Activated naive CD4-positive, alpha-beta T cell treated with anti-CD3 and anti-CD28 coated beads, Interleukin-2, amount 50 U/mL, for 16 hours (primary cell): ENCODE measurements around the gene RHBDD3.

ENCODE experiments used
- DNase-seq: peaks from one replicate; pipeline ENCODE4 v3.0.0-alpha.2; 2020

RHBDD3 gene

DNA sequence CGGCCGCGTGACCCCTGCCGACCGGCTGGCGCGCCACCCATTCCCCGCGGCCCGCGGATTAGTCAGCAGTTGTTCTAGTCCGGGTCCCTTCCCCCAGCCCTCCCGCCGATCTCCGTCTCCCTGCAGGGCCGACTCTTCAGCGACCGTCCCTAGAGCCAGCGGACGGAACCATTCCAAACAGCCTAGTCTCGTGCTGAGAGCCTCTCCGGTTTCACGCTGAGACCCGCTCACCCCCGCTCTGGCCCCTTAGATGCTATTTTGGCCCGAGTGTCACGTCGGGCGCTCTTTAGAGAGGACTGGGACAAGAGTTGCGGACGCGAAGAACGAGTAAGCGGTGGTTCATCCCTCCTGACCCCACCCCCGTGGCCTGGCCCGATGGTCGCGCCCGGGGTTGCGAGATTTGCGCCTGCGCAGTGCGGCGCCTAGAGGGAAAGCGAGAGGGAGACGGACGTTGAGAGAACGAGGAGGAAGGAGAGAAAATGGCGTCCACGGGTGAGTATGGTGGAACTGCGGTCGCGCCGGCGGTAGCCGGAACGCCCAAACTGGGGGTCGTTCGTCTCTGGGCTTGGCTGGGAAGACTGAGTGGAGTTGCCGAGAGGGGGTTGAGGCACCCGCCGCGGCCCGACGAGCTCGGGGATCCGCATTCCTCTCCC, at the start of gene RHBDD3, which contains the start of gene EWSR1:
TSS of gene RHBDD3 (minus strand) at position 124 of the 653 bp plus-strand sequence. CDS start 2,355 bp downstream, outside the sequence.
TSS of gene EWSR1 (plus strand) at position 411 of the 653 bp plus-strand sequence. CDS start at position 480, 69 bp downstream.
- DNase-seq = peak; percentile 94

DNA sequence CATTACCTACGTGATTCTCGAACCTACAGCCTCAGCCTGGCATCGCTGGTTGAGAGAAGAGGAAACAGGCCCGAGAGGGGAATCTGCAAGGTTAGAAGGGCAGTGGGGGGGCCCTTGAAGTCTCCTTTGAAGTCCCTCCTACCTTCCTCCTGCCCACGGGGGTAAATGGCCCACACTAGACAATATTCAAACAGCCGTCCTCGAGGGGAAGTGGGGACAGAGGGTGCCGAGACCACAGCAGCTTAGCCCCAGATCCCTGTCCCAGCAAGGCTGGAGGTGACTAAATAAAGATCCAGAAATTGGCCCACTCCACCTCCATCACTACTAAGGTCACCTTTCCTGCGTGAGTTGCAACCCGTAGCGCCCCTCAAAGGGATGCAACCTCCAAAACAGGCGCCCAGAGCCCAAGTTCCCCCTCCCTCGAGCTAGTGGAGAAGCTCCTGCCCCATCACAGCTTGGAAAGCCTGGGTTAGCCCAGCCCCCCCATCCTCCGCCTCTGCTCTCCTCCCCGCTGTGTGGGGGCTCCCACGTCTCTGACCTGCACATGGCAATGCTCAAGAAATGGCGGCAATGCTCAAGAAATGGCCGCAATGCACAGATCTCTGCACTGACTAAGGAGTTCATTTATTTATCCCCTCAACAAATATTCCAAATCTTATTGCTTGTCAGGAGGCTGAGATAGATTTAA, 48.5 kb upstream of the RHBDD3 start:
- no peak for DNase-seq

DNA sequence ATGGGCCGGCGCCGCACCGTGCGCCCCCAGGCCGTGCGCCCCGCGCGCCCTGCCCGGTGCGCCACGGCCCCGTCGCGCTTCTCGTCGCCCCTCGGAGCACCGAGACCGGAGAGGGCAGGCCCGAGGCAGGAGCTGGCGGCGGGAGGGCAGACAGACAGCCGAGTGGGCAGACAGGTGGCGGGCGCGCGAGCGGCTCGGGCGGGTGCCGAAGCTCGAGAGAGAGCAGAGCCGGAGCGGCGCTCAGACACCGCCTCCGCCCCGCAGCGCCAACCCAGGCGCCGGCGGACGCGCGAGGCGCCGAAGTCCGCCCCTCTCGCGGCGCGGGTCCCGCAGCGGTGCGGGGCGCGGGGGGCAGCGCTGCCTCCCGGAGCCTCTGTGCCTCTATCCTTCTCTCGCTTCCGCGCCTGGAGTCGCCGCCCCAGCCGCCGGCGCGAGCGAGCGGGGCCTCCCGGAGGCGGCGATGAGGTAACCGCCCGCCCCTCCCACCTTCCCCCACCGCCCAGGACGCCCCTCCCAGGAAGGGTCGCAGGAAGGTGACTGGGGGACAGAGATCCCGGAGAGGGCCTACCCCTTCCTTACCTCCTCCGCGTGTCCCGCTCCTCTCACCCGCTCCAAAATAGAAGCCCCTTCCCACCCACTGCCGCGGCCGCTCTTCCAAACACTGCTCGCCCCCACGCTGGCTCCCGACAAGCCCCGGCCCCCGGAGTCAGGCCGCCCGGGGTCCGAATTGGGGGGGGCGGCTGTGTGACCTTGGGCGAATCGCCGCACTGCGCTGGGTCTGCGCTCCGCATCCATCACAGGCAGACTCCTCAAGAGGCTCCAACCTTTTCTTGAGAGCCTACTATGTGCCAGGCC, 47.7 kb upstream of the RHBDD3 start, which contains the start of gene RASL10A:
TSS of gene RASL10A (minus strand) at position 412 of the 855 bp plus-strand sequence. CDS start 451 bp downstream, outside the sequence.
- no peak for DNase-seq

DNA sequence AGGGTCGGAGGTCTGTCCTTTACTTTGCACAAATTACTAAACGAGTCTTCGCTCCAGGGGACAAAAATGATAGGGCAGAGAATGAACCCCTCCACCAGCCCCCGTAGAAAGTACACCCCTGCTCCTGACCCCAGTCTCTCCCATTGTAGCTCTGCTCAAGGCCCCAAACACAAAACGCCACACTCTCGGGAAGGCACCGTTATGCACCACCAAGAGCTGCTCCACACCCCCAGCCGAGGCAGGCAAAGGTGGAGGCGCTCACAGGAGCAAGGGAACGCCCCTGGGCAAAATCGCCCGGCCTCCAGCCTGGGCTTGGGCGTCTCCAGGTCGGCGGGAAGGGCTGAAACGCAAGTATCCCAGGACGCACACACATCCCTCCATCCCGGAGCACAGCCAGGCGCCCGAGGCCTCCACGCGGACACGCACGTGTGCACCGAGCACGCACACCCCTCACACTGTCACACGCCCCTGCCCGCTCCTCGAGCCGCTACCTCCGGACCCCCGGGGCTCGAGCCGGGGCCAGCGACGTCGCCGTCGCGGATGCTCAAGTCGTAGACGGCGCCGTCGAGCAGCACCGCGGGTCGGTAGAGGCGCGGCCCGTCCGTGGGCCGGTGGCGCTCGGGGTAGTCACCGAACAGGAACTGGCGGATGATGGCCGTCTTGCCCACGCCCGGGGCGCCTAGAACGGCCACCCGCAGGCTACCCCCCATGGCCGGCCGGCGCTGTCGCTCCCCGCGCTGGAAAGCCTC, 46.9 kb upstream of the RHBDD3 start:
- no peak for DNase-seq

DNA sequence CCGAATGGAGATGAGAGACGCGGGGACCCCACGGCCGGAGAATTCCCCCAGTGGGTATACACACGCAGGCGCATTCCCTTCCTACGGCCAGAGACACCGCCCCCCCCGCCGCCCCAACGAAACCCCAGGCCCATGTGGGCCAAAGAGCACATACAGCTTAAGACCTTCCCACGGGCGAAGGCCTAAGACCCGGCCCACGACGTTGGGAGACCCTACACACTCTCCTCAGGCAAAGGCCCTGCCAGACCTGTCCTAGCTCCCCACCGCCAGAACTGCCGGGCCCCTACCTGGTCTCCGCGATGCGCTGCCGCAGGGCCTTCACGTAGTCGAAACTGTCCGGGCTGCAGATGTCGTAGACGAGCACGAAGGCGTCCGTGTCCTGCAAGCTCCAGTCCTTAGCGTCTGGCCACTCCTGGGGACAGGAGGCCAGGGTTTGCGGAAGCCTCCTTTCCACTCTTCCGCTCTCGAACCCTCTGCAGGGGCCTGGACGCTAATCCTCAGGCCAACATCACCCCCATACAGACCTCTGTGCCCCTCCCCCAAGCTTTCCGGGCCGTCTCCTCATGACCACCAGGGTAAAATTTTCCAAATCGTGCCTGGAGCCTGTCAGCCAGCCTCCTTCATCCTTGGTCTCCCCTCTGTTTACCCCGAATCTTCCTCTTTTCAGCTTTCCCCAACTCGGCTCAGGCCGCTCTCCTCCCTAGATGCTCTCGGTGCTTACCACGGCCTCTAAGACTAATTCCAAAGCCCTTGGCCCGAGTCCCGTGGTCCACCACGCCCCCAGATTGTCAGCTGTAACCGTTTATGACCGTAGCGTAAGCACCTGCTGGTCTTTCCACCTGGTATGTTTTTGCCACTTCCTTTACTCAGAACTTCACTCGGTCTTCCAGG, 46.0 kb upstream of the RHBDD3 start:
- no peak for DNase-seq

DNA sequence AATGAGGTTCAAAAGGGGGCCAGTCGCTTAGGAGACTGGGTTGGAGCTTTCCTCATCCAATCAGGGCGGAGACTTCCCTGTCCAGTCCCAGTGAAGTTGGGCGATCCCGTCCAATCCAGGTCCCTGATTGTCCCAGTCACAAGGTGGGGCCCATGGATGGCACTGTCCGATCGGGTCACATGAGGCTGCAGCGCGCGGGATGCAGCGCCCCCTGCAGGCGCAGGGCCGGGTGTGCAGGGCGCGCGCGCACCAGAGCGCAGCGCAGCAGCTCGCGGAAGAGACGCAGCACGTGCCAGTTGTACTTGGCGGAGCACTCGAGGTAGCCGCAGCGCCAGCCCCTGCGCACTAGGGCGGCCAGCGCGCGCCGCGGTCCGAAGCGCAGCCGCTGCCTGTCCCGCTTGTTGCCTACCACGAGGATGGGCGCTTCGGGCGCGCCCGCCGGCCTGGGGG, 45.4 kb upstream of the RHBDD3 start:
- DNase-seq = no peak

DNA sequence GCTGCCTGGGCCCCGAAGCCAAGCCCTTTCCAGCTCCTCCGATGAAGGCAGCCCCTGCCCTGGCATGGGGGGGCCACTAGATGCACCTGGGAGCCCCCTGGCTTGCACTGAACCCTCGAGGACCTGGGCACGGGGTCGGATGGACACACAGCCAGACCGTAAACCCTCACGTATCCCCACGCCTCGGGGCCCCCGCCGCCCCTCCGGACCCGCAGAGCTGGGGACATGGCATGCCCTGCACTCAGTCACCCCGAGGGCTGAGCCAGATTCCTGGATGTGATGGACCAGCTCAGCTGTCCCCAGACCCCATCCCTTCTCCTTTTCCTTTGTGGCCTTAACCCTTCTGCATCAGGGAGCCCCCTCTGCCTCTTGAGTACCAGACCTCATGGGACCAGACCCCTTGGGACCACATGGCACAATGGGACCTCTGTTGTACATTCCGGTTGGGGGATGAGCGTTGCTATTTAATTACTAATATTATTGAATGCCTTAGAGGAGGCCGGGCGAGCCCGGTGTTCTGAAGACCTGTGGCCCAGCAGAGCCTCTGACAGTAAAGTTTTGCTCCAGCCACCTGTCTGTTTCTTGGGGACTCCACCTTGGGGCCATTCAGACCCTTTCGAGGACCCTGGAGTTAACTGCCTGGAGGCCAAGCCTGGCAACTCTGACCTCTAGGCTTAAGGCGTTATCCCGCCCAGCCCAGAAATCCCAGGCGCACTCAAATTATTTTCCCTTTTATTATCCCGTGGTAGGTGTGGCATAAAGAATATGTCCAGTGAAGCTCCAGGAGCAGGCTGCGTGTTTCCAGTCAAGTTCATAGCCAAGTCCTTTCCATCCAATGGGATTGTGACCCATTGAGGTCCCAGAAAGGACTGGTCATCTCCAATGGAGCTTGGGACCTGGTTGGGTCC, 44.7 kb upstream of the RHBDD3 start:
- DNase-seq = no peak

DNA sequence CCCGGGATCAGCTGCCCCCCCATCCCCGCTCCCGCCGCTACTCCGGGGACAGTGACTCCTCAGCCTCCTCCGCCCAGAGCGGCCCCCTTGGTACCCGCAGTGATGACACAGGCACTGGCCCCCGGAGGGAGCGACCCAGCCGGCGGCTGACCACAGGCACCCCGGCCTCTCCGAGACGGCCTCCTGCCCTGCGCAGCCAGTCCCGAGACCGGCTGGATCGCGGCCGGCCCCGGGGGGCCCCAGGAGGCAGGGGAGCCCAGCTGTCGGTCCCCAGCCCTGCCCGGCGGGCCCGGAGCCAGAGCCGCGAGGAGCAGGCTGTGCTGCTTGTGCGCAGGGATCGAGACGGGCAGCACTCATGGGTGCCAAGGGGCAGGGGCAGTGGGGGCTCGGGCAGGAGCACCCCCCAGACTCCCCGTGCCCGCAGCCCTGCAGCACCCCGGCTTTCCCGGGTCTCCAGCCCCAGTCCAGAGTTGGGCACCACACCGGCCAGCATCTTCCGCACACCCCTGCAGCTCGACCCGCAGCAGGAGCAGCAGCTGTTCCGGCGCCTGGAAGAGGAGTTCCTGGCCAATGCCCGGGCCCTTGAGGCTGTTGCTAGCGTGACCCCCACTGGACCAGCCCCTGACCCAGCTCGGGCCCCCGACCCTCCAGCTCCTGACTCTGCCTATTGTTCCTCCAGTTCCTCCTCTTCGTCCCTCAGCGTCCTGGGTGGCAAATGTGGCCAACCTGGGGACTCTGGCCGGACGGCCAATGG, 43.9 kb upstream of the RHBDD3 start:
- no peak for DNase-seq

DNA sequence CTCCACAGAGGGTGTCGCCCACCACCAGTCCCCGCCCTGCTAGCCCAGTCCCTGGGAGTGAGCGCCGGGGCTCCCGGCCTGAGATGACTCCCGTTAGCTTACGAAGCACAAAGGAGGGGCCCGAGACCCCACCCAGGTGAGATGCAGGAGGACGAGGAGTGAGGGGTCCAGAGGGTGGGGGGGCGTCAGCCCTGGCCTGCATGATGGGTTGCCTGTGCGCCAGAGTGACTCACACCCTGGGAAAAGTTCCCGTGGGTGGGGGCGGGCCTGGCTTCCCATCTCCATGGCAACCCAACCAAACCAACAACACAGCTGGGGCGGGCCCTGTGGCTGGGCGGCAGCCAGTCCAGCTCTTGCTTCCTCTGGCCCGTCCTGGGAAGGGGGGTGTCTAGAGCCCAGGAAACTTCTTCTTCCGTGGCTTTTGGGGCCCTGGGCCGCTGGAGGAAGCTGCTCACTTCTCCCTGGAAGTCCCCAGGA, 43.1 kb upstream of the RHBDD3 start:
- DNase-seq = peak; percentile 52

DNA sequence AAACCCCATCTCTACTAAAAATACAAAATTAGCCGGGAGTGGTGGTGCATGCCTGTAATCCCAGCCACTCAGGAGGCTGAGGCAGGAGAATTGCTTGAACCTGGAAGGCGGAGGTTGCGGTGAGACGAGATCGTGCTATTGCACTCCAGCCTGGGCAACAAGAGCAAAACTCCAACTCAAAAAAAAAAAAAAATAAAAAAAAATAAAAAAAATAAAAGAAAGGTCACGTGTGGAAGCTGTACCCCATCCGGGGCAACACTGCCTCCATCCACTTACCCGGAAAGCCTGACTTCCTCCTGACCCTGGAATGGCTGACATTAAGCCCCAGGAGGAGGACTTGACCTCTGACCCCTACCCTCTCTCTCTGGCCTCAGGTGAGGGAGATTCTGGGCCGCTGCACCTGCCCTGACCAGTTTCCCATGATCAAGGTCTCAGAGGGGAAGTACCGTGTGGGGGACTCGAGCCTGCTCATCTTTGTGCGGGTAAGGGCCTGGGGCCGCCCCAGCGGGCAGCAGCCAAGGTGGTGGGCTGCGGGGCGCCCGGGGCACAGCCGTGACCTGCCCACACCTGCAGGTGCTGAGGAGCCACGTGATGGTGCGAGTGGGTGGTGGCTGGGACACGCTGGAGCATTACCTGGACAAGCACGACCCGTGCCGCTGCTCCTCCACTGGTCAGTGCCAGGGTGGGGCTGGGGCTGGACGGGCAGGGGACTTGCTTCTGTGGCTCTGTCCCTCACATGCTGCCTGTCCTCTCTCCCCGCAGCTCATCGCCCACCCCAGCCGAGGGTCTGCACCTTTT, 42.5 kb upstream of the RHBDD3 start:
- no peak for DNase-seq

DNA sequence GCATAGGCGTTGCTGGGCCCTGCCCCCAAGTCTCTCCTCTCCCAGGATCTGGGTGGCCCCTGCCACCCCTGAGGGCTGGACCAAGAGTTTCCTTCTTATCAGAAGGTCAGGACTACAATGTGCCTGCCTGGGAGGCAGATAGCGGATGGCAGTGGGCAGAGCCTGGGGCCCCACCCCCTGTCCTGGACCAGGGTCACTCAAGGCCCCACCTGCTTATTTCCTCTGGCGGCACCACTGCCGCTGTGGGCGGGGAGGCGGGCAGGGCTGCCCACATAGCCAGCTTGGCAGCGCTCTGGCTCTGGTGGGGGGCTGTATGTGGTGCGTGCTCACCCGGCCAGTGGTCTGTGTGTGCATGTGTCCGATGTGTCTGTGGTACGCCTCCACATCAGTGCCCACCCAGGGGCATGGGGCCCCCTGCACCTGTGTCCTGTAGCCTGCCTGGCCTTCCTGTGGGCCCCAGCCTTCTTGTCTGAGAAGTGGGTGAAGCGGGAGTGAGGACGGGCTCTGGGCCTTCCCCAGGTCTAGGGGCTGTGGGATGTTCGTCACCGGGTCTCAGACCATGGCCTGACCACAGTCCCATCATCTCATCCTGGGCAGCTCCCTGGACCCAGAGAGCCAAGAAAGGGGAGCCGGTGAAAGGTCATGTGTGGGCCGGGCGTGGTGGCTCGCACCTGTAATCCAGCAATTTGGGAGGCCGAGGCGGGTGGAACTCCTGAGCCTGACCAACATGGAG, 41.7 kb upstream of the RHBDD3 start:
- no peak for DNase-seq

DNA sequence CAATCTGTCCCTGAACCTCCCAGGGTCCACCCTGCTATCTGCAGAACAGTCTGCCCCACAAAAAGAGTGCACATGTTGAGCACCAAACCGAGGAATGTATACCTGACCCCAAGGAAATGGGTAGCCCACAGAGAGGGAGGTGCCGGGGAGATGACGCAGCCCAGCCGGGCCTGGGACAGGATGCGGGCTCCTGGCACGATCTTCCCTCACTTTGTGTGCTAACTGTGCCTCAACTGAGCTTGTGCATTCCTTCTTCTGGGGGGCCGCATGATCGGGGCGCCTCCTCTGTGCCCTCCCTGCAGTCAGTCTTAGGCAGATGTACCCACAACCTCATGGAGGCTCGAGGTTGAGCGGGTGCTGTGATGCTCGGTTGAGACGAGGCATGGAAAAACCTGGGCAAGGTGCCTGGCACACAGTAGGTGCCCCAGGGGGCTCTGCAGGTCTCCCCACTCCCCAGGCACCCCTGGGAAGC, 41.0 kb upstream of the RHBDD3 start:
- no peak for DNase-seq

DNA sequence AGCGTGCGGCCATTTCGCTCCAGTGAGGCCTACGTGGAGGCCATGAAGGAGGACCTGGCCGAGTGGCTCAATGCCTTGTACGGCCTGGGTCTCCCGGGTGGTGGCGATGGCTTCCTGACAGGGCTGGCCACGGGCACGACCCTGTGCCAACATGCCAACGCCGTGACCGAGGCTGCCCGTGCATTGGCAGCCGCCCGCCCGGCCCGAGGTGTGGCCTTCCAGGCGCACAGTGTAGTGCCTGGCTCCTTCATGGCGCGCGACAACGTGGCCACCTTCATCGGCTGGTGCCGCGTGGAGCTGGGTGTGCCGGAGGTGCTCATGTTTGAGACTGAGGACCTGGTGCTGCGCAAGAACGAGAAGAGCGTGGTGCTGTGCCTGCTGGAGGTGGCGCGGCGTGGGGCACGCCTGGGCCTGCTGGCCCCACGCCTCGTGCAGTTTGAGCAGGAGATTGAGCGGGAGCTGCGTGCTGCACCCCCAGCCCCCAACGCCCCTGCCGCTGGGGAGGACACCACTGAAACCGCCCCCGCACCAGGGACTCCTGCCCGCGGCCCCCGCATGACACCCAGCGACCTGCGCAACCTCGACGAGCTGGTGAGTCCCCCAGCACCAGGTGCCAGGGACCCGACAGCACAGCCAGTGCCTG, 40.5 kb upstream of the RHBDD3 start:
- no peak for DNase-seq

DNA sequence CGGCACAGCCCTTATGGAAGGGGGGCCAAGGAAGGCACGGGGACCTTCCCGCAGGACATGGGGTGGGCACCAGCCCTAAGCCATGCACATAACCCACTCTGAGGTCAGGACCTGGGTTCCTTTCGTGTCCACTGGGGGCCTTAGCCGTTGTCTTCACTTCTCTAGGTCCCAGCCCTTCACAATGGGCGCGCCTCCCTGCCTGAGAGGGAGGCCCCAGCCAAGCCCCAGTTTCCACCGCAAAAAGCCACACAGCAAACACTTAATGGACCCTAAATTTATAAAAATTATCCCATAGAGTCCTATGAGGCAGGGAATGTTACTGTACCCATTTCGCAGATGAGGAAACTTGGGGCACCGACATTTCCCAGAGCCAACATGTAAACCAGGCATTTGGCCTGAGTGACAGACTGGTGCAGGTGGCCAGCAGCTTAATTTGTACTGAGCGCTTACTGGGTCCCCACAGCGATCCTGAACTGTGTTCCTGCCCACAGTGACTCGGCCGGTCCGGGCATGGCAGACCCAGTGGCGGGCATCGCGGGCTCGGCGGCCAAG, 39.9 kb upstream of the RHBDD3 start:
- no peak for DNase-seq

DNA sequence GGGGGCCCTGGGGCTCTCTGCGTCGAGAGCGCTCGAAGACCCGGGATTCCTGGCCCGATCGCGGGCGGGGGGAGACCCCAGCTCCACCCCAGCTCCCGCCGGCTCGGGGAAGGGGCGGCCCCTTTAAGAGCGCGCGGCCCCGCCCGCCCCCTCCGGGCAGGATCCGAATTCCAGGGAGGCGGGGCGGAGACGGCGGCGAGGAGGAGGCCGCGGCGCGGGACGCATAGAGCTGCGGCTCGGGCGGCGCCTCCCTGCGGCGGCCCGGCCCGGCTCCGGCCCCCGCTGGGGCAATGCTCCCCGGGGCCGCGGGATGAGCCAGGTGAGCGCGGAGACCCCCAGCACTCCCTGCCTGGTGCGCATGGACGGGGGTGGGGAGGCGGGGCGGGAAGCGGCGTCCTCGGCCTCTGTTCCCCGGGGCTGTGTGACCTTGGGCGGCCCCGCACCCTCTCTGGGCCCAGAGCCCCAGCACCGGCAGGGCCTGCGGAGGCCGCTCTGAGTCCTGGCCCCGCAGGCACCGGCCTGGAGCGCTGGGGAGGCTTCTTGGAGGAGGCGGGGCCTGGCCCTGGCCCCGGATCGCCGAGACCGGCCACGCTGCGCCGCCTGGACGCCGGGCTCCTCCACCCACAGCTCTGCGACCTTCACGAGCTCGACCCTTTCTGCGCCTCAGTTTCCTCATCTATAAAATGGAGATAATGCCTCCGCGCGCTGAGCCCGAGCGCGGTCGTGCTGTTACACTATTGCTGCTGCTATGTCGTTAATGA, 39.2 kb upstream of the RHBDD3 start:
- no peak for DNase-seq
